Urinary bladder (tissue), 4 donors: ENCODE measurements around the gene PRTN3. TPM values are rescaled to one million over a fixed set of nuclear protein-coding genes. Genes with fewer than 3 reads are reported as not detected.
"Not testable (repeated sequence)": the region's sequence is repeated elsewhere in the genome, so short reads cannot be mapped to it uniquely, and the experiment has no call there.

Experiments
- DNase-seq: peaks from one replicate; pipeline ENCODE4 v3.0.0-alpha.2; 2015; ENCODE audit errors: extremely low spot score
- H3K27ac ChIP-seq: one replicate; pipeline ENCODE4 v1.5.1; 2013; ENCODE audit warnings: low read depth, mild to moderate bottlenecking, moderate library complexity
- H3K36me3 ChIP-seq: one replicate; pipeline ENCODE4 v1.6.1; 2013; ENCODE audit warnings: mild to moderate bottlenecking, moderate library complexity; ENCODE audit not compliant: insufficient read depth
- H3K4me1 ChIP-seq: one replicate; pipeline ENCODE4 v1.6.1; 2013; ENCODE audit warnings: mild to moderate bottlenecking, moderate library complexity; ENCODE audit not compliant: insufficient read depth
- H3K4me3 ChIP-seq: one replicate; pipeline ENCODE4 v1.5.1; 2013; ENCODE audit warnings: low read depth, low read length
- WGBS: extraction: QIAGEN DNeasy Blood & Tissue Kit; methylation state at CpG from one replicate; pipeline ENCODE4 v1.1.7; 2013; 5-methylcytosine and 5-hydroxymethylcytosine counted together
- polyA plus RNA-seq: library from polyadenylated mRNA; stranded (reverse); fragments of 200-250 nt; gene quantifications from one replicate; pipeline ENCODE4 v1.2.3, GENCODE V29; 2013
- total RNA-seq: library from RNA; depleted of rRNA; stranded (reverse); fragments of >200 nt; gene quantifications from one replicate; pipeline ENCODE4 v1.2.3, GENCODE V29; 2014
- donor health status: healthy with polysubstance abuse.
- donor health status: healthy.

Gene PRTN3
- total and polyA plus RNA-seq, 2 donors, result 0.08 to 0.26 TPM

GRCh38 chr19:835210-835810 is 5.5 kb upstream of the PRTN3 start:
- DNase-seq, result no peak

GRCh38 chr19:842802-843179 is 2.0 kb downstream of the PRTN3 start:
- not testable (repeated sequence) for H3K4me1 ChIP-seq, H3K4me3 ChIP-seq, DNase-seq, H3K36me3 ChIP-seq, H3K27ac ChIP-seq
- 82% methylated on average over 7 of the region's 7 CpGs for WGBS

More at GRCh38 chr19:835210-835810, 5.5 kb upstream of the PRTN3 start:
- 63% methylated on average over 36 of the region's 36 CpGs for WGBS
- no peak overlapping the region for H3K4me3 ChIP-seq
- H3K4me1 ChIP-seq, result no peaks in the 10 kb centered on the region
- no peak overlapping the region for H3K27ac ChIP-seq
- no peaks in the 10 kb centered on the region for H3K36me3 ChIP-seq

- no peak for DNase-seq
- H3K4me1 ChIP-seq, result peaks cover 2% of the 10 kb centered on the region
- peak overlapping the region; percentile 2 for H3K4me3 ChIP-seq
- H3K27ac ChIP-seq, result no peak overlapping the region
- H3K36me3 ChIP-seq, result no peaks in the 10 kb centered on the region
- WGBS, result 5% methylated on average over 46 of the region's 46 CpGs
Observed at GRCh38 chr19:843180-843835, 2.5 kb downstream of the PRTN3 start.

- H3K4me3 ChIP-seq, result peak overlapping the region; percentile 2
- 41% methylated on average over 70 of the region's 70 CpGs for WGBS
- peaks cover 2% of the 10 kb centered on the region for H3K4me1 ChIP-seq
- no peaks in the 10 kb centered on the region for H3K36me3 ChIP-seq
- no peak for DNase-seq
- no peak overlapping the region for H3K27ac ChIP-seq
Observed at GRCh38 chr19:843836-844545, 3.2 kb downstream of the PRTN3 start.

GRCh38 chr19:844546-844971 is 3.8 kb downstream of the PRTN3 start:
- Histone ChIP-seq H3K27ac (no peak overlapping the region), H3K4me3 (no peak overlapping the region), H3K36me3 (no peaks in the 10 kb centered on the region), H3K4me1 (peaks cover 2% of the 10 kb centered on the region)
- 48% methylated on average over 11 of the region's 11 CpGs for WGBS
- DNase-seq, result no peak

GRCh38 chr19:845707-846521 is 5.1 kb downstream of the PRTN3 start:
- Histone ChIP-seq H3K4me1 (peaks cover 2% of the 10 kb centered on the region), H3K4me3 (no peak overlapping the region), H3K36me3 (no peaks in the 10 kb centered on the region), H3K27ac (no peak overlapping the region)
- DNase-seq, result no peak
- WGBS, result 79% methylated on average over 37 of the region's 37 CpGs

GRCh38 chr19:848386-848921 is 7.7 kb downstream of the PRTN3 start:
- Histone ChIP-seq H3K4me1 (peaks cover 4% of the 10 kb centered on the region), H3K27ac (no peak overlapping the region), H3K36me3 (no peaks in the 10 kb centered on the region), H3K4me3 (no peak overlapping the region)
- WGBS, result 48% methylated on average over 12 of the region's 12 CpGs
- DNase-seq, result no peak

- not testable (repeated sequence) for DNase-seq, H3K4me1 ChIP-seq, H3K4me3 ChIP-seq, H3K27ac ChIP-seq, H3K36me3 ChIP-seq
- 85% methylated on average over 8 of the region's 8 CpGs for WGBS
Observed at GRCh38 chr19:849195-849594, 8.4 kb downstream of the PRTN3 start.

- 16% methylated on average over 28 of the region's 28 CpGs for WGBS
- Histone ChIP-seq H3K27ac (peak overlapping the region; percentile 83), H3K36me3 (no peaks in the 10 kb centered on the region), H3K4me3 (no peak overlapping the region), H3K4me1 (peaks cover 3% of the 10 kb centered on the region)
- peak; percentile 52 for DNase-seq
Observed at GRCh38 chr19:850221-850978, 9.6 kb downstream of the PRTN3 start.

GRCh38 chr19:850979-851335 is 10.2 kb downstream of the PRTN3 start:
- peaks cover 3% of the 10 kb centered on the region for H3K4me1 ChIP-seq
- no peak for DNase-seq
- peak overlapping the region; percentile 83 for H3K27ac ChIP-seq
- 35% methylated on average over 13 of the region's 13 CpGs for WGBS
- no peaks in the 10 kb centered on the region for H3K36me3 ChIP-seq
- no peak overlapping the region for H3K4me3 ChIP-seq

- H3K4me3 ChIP-seq, result no peak within 1 kb of the TSS
- no peak for DNase-seq
Observed at GRCh38 chr19:852136-853013, 11.6 kb downstream of the PRTN3 start, which contains the start of gene ELANE. ELANE (plus strand) TSS chr19:852303; CDS start chr19:852329, 26 bp downstream.

GRCh38 chr19:853014-853585 is 12.3 kb downstream of the PRTN3 start:
- 25% methylated on average over 67 of the region's 67 CpGs for WGBS
- Histone ChIP-seq H3K4me1 (peaks cover 3% of the 10 kb centered on the region), H3K4me3 (no peak overlapping the region), H3K27ac (no peak overlapping the region), H3K36me3 (no peaks in the 10 kb centered on the region)
- DNase-seq, result no peak

More at GRCh38 chr19:852136-853013, 11.6 kb downstream of the PRTN3 start, which contains the start of gene ELANE:
- peak within 1 kb of the TSS; percentile 83 for H3K27ac ChIP-seq
- H3K4me1 ChIP-seq, result peaks cover 3% of the 10 kb centered on the region
- 71% methylated on average over 55 of the region's 55 CpGs for WGBS
- H3K36me3 ChIP-seq, result no peaks in the 10 kb centered on the region
